Tibial nerve (tissue), 4 donors: ENCODE results near the gene AKNA. TPM values are rescaled to one million over a fixed set of nuclear protein-coding genes. Genes with fewer than 3 reads are reported as not detected.

ENCODE experiments used
- DNase-seq, 2 donors: peaks; one replicate each; pipeline ENCODE4 v3.0.0-alpha.2; 2019; ENCODE audit warnings: low spot score in 2 of 2
- H3K27ac ChIP-seq, 4 donors: fragments of 200-600 bp; sonication (generic) in 3 of 4; one replicate each; pipeline ENCODE4 v1.5.1; 2017 to 2019; ENCODE audit warnings: mild to moderate bottlenecking in 1 of 4
- H3K27me3 ChIP-seq, 2 donors: fragments of 200-600 bp; sonication (generic) in 1 of 2; one replicate each; pipeline versions ENCODE4 v1.5.1 to v1.6.0; 2017 to 2019
- H3K36me3 ChIP-seq, 3 donors: fragments of 200-600 bp; sonication (generic); one replicate each; pipeline ENCODE4 v1.5.1; 2018 to 2019
- H3K4me1 ChIP-seq, 4 donors: fragments of 200-600 bp; sonication (generic) in 3 of 4; one replicate each; pipeline ENCODE4 v1.5.1; 2017 to 2019
- H3K4me3 ChIP-seq, 4 donors: fragments of 200-600 bp; sonication (generic) in 3 of 4; one replicate each; pipeline ENCODE4 v1.5.1; 2017 to 2019; ENCODE audit warnings: mild to moderate bottlenecking in 1 of 4, moderate library complexity in 1 of 4
- H3K9me3 ChIP-seq, 4 donors: fragments of 200-600 bp; sonication (generic) in 3 of 4; one replicate each; pipeline ENCODE4 v1.5.1; 2017 to 2019
- CTCF ChIP-seq, 5 experiments: fragments of 200-600 bp in 3 of 5; fragments of 450-650 bp in 2 of 5; sonication (generic) in 3 of 5; IDR thresholded peaks; one replicate each; pipeline ENCODE4 v1.5.1; 2016 to 2019; ENCODE audit warnings: antibody characterized with exemption in 5 of 5, mild to moderate bottlenecking in 3 of 5, moderate library complexity in 2 of 5
- EP300 ChIP-seq, 2 donors: sonication (generic); formaldehyde crosslinking; IDR thresholded peaks; one replicate each; pipeline ENCODE4 v1.6.1; 2017; ENCODE audit warnings: antibody characterized with exemption in 2 of 2, mild to moderate bottlenecking in 1 of 2
- POLR2A ChIP-seq, 2 donors: fragments of 450-650 bp; IDR thresholded peaks; one replicate each; pipeline ENCODE4 v1.6.1; 2017; ENCODE audit warnings: antibody characterized with exemption in 2 of 2, mild to moderate bottlenecking in 2 of 2, moderate library complexity in 2 of 2
- WGBS, 2 donors: methylation state at CpG; one replicate each; pipeline ENCODE4 v1.1.5; 2018; 5-methylcytosine and 5-hydroxymethylcytosine counted together
- total RNA-seq, 4 donors: library from RNA; depleted of rRNA; stranded (reverse); fragments of >200 nt; gene quantifications; one replicate each; pipeline ENCODE4 v1.1.0, GENCODE V29; 2016

The AKNA gene
- total RNA-seq, 4 donors from 2014 or later: 23.6 to 42.2 (median 36.6) TPM

GRCh38 chr9:114346146-114346545 lies 41.6 kb downstream of the AKNA start:
- Histone ChIP-seq H3K27me3 (no peaks in the 10 kb centered on the region), H3K4me3 (no peak overlapping the region), H3K4me1 (peaks cover 0 to 23% (median 8%) of the 10 kb centered on the region in 4 donors), H3K27ac (no peak overlapping the region), H3K36me3 (peaks cover 0 to 99% (median 70%) of the 10 kb centered on the region in 3 donors), H3K9me3 (no peaks in the 10 kb centered on the region)
- 87 to 91% methylated on average over 11 of the region's 11 CpGs for WGBS, 2 donors
- DNase-seq: no peak
- TF ChIP-seq CTCF (IDR thresholded peaks at IDR 0.05) (no peak), POLR2A (IDR thresholded peaks at IDR 0.05) (no peak), EP300 (IDR thresholded peaks at IDR 0.05) (no peak)

GRCh38 chr9:114345493-114346065 lies 42.2 kb downstream of the AKNA start:
- H3K4me1 ChIP-seq: peaks cover 0 to 21% (median 8%) of the 10 kb centered on the region in 4 donors
- no peak for DNase-seq
- 89 to 93% methylated on average over 7 of the region's 7 CpGs for WGBS, 2 donors
- no peak overlapping the region for H3K27ac ChIP-seq
- no peaks in the 10 kb centered on the region for H3K27me3 ChIP-seq
- no peak overlapping the region for H3K4me3 ChIP-seq
- no peaks in the 10 kb centered on the region for H3K9me3 ChIP-seq
- peaks cover 0 to 99% (median 68%) of the 10 kb centered on the region in 3 donors for H3K36me3 ChIP-seq
- TF ChIP-seq CTCF (IDR thresholded peaks at IDR 0.05): no peak
- no peak for TF ChIP-seq POLR2A (IDR thresholded peaks at IDR 0.05)
- TF ChIP-seq EP300 (IDR thresholded peaks at IDR 0.05): no peak

DNA sequence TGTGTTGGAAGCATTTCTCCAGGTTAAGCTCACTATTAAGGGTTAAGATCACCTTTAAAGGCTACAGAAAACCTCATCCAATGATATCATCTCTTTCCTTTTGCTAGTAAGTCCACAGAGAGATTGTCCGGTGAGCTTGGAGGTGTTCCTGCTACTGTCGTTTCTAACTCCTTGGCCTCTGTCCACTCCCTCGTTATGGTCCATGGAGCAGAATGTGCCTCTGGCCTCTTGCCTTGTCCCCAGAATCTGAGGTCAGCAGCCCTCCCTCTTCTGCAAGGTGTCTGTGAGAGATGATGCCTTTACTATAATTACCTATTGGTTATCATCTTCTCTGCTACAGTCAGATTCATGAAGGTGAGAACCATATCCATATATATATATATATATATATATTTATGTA lies 43.1 kb downstream of the AKNA start:
- TF ChIP-seq POLR2A (IDR thresholded peaks at IDR 0.05) (no peak), EP300 (IDR thresholded peaks at IDR 0.05) (no peak), CTCF (IDR thresholded peaks at IDR 0.05) (no peak)
- DNase-seq: no peak
- no peak overlapping the region for H3K4me3 ChIP-seq
- H3K4me1 ChIP-seq: peaks cover 0 to 15% (median 6%) of the 10 kb centered on the region in 4 donors
- H3K27me3 ChIP-seq: no peaks in the 10 kb centered on the region
- H3K27ac ChIP-seq: no peak overlapping the region
- 44 to 74% methylated on average over 3 of the region's 3 CpGs for WGBS, 2 donors
- peaks cover 0 to 99% (median 63%) of the 10 kb centered on the region in 3 donors for H3K36me3 ChIP-seq
- H3K9me3 ChIP-seq: no peaks in the 10 kb centered on the region

DNA sequence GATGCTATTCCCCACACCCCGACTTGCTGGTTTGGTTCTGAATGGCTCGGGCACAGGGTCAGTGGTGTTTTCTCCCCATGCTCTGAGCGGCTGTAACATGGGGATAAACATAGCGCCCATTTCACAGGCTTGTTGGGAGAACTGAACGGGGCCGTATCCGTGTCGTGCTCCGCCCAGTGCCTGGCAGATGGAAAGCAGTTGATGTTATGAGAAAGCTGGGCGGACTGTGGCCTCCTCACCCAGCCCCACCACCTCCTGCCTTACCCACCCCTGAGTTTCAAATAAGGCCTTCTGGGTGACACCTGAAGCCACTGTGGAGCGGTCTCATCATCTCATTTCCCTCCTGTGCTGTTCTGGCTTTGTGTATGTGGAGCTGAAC lies 43.6 kb downstream of the AKNA start:
- Histone ChIP-seq H3K9me3 (no peaks in the 10 kb centered on the region), H3K4me3 (no peak overlapping the region), H3K4me1 (peaks cover 0 to 10% (median 4%) of the 10 kb centered on the region in 4 donors), H3K27me3 (no peaks in the 10 kb centered on the region), H3K27ac (no peak overlapping the region), H3K36me3 (peaks cover 0 to 99% (median 65%) of the 10 kb centered on the region in 3 donors)
- TF ChIP-seq EP300 (IDR thresholded peaks at IDR 0.05) (no peak), POLR2A (IDR thresholded peaks at IDR 0.05) (no peak), CTCF (IDR thresholded peaks at IDR 0.05) (no peak)
- WGBS, 2 donors: 82 to 90% methylated on average over 9 to 11 of the region's 11 CpGs
- no peak for DNase-seq

DNA sequence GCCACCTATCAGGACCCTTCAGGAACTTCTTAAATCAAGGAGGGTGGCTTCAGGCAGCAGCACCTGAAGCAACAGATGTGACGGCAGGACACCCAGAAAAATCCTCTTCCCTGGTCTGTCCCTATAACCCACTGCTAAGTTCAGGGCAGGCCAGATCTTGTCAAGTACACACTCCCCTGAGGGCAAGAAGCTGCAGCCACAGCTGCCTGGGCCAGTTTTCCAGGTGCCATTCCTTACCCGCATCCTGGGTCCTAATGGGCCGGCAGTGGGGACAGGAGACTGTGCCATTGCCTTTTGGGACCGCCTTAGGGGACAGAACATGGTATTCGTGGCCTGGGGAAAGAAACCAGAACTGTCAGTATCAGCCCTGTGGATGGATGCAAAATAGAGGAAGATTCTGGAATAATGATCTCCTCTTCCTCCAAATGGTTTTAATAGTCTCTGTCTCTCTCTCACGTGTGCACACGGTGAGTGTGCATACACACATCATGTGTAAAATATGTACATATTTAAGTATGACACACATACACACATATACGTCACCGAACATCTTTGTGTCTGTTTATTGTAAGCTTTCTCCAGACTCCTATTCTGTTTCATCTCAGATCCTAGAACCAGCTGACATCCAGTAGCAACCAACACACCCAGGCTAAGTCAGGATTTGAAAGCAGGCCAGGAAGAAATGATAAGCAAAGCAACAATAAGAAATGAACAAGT lies 44.2 kb downstream of the AKNA start:
- H3K27ac ChIP-seq: no peak overlapping the region
- peaks cover 0 to 4% (median 1%) of the 10 kb centered on the region in 4 donors for H3K4me1 ChIP-seq
- TF ChIP-seq POLR2A (IDR thresholded peaks at IDR 0.05): no peak
- no peak for TF ChIP-seq CTCF (IDR thresholded peaks at IDR 0.05)
- no peak for TF ChIP-seq EP300 (IDR thresholded peaks at IDR 0.05)
- 89 to 91% methylated on average over 9 of the region's 9 CpGs for WGBS, 2 donors
- no peak overlapping the region for H3K4me3 ChIP-seq
- DNase-seq: no peak
- H3K9me3 ChIP-seq: no peaks in the 10 kb centered on the region
- no peaks in the 10 kb centered on the region for H3K27me3 ChIP-seq
- H3K36me3 ChIP-seq: peaks cover 0 to 100% (median 65%) of the 10 kb centered on the region in 3 donors
